D721Med (cell line): ENCODE measurements around the gene AGPAT3.

Source experiments
- DNase-seq: peaks from one replicate; pipeline ENCODE4 v3.0.0; 2011; ENCODE audit warnings: low spot score; ENCODE audit not compliant: insufficient read length
- FAIRE-seq: peaks from 2 replicates; lab custom pipeline; 2011; peaks lifted over from hg19 to GRCh38; lab: Jason Lieb, UNC
- TF ChIP-seq, protein P1 (sequence below): IDR thresholded peaks from 2 replicates; pipeline ENCODE4 v1.5.1; 2012; ENCODE audit warnings: mild to moderate bottlenecking, control low read depth; ENCODE audit not compliant: insufficient read depth; ENCODE audit errors: missing control alignments

The AGPAT3 gene

GRCh38 chr21:43866260-43866629 is 1.2 kb downstream of the AGPAT3 start:
- FAIRE-seq (no peak), DNase-seq (no peak)
- TF ChIP-seq, protein P1, sequence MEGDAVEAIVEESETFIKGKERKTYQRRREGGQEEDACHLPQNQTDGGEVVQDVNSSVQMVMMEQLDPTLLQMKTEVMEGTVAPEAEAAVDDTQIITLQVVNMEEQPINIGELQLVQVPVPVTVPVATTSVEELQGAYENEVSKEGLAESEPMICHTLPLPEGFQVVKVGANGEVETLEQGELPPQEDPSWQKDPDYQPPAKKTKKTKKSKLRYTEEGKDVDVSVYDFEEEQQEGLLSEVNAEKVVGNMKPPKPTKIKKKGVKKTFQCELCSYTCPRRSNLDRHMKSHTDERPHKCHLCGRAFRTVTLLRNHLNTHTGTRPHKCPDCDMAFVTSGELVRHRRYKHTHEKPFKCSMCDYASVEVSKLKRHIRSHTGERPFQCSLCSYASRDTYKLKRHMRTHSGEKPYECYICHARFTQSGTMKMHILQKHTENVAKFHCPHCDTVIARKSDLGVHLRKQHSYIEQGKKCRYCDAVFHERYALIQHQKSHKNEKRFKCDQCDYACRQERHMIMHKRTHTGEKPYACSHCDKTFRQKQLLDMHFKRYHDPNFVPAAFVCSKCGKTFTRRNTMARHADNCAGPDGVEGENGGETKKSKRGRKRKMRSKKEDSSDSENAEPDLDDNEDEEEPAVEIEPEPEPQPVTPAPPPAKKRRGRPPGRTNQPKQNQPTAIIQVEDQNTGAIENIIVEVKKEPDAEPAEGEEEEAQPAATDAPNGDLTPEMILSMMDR, result no peak

DNA sequence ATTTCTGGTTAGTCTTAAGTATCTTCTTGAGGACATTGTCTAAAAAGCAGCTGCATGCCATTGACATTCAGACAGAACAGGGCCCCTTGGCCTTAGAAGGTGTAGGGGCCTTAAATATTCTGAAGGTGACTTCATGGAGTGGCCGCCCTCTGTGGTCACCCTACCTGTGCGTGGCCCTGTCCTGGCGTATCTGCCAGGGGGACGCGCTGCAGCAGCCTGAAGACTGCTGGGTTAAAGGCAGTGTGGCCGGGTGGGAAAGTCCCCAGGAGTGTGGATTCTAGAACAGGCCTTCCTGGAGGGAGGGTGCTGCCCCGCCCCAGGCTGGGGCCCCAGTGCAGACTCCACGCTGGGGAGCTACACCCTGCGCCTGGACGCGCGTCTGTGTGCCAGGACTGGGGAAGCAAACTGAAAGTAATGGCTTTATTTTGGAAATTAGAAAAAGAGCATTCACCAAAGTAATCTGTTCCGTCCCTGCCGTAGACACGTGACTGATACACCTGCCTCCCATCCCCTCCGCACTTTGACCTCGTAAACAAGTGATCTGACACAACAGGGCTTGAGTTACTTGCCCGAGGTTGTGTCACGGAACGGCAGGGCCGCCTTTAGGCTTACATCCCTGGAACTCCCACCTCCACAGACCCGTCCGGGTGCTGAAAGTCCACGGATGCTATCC is 1.8 kb downstream of the AGPAT3 start:
- FAIRE-seq (no peak), DNase-seq (no peak)
- TF ChIP-seq, protein P1, result no peak

DNA sequence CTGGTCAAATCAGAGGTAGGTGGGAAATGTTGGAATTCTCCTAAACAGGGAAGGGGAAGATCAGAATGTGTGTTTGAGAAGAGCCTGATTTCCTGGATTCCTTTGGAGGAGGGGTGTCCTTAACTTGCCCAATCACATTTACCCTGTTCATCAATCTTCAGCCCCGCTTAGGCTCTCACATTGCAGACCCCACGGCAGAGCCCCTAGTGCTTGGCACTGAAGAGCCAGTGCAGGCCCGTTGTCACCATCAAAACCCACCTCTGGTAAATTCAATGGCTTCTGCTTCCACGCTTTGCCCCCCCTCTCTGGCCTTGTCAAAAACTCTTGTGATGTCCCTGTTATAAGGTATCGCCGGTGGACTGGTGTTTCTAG is 2.3 kb downstream of the AGPAT3 start:
- TF ChIP-seq, protein P1, result no peak
- no peak for FAIRE-seq
- no peak for DNase-seq

DNA sequence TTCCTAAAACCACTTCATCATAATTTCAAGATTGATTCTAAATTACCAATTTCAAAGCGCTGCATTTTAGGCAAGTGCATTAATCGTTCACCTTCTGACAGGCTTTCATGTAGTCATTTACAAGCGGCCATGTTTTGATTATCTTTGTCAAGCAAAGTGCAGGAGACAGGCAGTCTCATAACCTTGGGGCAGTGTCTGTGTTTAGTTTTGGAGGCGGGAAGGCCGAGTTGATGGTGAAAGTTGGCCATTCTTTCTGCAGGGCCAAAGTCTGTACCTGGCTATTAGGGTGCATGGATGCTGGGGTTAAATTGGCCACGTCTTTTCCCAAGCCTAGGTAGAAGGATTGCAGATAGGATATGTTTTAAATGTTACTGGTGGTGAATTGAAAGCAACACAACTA is 2.9 kb downstream of the AGPAT3 start:
- FAIRE-seq (no peak), DNase-seq (no peak)
- TF ChIP-seq, protein P1, result no peak

GRCh38 chr21:43868461-43868860 is 3.4 kb downstream of the AGPAT3 start:
- TF ChIP-seq, protein P1, result no peak
- no peak for FAIRE-seq
- no peak for DNase-seq

DNA sequence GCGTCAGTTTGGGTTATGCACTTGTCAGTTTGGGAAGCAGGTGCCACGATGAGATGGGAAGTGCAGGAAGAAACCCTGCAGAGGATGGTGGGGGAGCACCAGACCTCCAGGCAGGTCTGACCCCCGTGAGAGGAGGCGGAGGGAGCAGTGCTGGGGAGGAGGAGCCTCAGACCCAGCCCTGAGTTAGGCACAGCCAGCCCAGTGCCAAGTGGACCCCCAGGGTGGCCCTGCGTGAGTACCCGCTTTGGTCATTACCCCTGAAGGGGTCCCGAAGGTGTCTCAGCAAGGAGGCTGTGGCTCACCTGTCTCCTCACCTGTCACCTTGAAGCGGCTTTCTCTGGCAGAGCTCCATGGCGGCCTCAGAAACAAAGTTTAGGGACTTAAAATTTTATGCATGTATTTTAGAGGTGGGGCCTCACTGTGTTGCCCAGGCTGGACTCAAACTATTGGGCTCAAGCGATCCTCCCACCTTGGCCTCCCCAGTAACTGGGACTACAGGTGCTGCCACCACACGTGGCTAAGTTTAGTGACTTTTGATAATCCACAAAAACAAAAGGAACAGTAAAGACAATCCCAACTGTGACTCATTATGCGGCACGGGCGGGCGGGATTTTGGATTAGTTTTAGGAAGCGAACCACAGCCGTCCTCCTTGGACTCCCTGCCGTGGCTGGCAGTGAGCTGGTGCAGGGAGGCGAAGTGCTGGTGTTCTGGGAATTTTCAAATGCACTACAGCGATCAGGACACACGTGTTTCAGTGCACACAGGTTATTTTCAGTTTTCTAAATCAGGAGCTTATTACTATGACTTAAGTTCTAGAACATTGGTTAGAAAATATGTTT is 4.7 kb downstream of the AGPAT3 start:
- TF ChIP-seq, protein P1, result no peak
- FAIRE-seq, result no peak
- DNase-seq, result no peak

GRCh38 chr21:43871487-43871886 is 6.5 kb downstream of the AGPAT3 start:
- TF ChIP-seq, protein P1, result no peak
- no peak for DNase-seq
- FAIRE-seq, result no peak
